OCI-LY1 (cell line): ENCODE measurements around the gene DNAJB6.

Source experiments
- CTCF ChIP-seq: fragments of 200-600 bp; sonication (generic), shearing (Covaris generic); IDR thresholded peaks from 2 replicates; pipeline ENCODE4 v1.5.1; 2017; ENCODE audit warnings: mild to moderate bottlenecking, antibody characterized with exemption, low read length, moderate library complexity, mixed read lengths
- EZH2 ChIP-seq: fragments of 200-600 bp; sonication (generic), shearing (Covaris generic); IDR thresholded peaks from 2 replicates; pipeline ENCODE4 v1.8.0; 2017; ENCODE audit warnings: borderline replicate concordance, mixed run types, mild to moderate bottlenecking, antibody characterized with exemption, low read length, moderate library complexity, mixed read lengths

- TF ChIP-seq EZH2: no peak
- no peak for TF ChIP-seq CTCF
These were observed 42.7 kb downstream of the DNAJB6 start for GRCh38 chr7:157379493-157379892.
